GM18861 (cell line): ENCODE data around the gene WBP2.

ENCODE experiments used
- ATAC-seq: cut with Tn5 transposase; IDR thresholded peaks from one replicate; pipeline ENCODE4 v1.9.1; 2021; ENCODE audit not compliant: unreplicated experiment

The WBP2 gene

DNA sequence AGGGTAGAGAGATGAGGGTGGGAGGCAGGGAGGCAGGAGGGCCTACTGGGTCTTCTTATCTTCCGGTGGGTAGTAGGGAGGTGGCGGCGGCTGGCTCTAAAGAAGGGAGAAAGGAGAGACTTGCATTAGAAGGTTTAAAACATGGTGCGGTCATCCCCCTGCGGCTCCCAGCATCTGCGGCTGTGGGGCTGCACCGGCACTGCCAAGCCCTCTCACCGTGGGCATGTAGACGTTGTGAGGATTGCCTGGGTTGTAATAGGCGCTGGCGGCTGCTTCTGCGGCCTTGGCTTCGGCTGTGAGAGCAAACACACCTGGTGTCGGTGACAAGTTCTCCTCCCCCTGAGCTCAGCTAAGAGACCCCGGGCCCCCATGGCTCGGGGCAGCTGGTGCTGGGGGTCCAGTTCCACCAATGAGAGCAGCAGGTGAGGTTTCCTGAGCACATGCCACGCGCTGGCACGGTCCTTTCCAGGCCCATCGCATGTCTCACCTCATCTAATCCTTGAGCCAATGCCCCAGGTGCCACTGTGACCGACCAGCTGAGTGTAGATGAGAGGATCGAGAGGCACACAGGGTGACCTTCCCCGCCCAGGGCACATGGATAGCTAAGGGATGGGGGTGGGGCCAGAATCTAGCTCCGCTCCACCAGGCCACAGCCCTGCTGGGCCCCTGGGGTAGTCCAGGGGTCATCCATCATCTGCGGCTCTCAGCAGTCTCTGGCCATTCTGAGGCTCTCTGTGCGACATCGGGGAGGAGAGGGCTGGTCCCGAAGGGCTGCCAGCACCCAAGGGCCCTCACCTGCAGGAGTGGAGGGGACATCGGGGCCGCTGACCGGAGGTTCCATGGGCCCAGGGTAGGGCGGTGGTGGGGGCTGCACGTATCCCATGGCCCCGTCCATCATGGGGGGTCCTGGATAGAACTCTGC, 8.2 kb downstream of the WBP2 start:
- no peak for ATAC-seq

DNA sequence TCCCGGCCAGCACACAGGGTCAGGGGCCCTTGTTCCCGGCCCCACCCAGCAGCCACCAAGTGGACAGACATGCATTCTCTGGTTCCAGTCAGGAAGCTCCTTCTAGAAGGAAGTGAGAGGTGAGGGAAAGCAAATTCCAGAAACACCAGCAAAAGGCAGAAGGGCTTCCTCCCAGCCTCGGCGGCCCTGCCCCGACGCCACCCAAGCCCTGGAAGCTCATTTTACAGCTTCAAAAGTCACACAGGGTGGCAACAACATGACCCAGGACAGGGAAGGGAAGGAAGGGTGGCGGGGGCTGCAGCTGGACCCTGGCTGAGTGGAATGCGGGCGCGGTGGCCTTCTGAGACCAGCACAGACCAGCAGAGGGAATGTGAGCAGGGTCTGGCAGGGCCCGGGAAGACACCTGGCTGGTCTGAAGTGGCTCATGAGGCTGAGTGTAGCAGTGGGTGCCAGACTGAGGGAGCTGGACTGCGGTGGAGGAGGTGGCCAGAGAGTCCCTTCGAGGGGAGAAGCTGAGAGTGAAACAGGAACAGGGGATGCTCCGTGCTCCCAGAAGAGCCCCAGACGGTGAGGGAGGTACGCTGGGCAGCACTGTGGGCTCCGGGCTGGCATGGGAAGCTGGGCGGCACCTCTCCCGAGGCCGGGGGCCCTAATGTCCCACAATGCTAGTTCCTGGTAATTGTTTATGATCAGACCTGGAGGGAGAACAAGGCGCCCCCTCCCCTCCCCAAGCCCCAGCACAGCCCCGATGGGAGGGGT, 9.0 kb downstream of the WBP2 start:
- no peak for ATAC-seq

DNA sequence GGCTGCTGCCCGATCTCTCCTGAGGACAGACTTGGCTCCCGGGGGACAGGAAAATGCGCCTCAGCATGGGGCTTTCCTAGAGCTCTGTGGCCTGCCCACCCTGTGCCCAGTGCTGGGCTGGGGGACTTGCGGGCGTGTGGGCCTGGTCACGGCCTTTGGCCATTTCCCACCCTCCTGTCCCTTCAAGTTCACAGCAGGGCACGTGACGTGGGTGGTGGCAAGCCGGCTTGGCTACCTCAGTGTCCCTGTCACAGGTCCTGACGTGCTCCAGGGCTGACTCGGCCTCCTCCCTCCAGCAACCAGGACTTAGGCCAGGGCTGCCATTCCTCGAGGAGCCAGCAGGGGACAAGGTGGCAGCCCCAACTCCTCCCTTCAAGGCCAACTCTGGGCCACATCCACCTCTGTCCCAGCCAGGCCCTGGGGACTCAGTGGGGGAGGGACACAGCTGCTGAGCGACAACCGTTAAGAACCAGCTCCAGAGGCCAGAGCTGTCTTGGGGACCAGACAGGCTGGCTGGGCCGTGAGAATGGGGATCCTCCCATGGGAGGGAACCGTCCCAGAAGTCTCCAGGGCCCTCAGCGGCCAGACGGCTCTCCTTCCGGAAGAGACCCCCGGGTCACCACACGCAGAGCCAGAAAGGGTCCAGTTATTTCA, 9.9 kb downstream of the WBP2 start:
- ATAC-seq = peak; percentile 65

DNA sequence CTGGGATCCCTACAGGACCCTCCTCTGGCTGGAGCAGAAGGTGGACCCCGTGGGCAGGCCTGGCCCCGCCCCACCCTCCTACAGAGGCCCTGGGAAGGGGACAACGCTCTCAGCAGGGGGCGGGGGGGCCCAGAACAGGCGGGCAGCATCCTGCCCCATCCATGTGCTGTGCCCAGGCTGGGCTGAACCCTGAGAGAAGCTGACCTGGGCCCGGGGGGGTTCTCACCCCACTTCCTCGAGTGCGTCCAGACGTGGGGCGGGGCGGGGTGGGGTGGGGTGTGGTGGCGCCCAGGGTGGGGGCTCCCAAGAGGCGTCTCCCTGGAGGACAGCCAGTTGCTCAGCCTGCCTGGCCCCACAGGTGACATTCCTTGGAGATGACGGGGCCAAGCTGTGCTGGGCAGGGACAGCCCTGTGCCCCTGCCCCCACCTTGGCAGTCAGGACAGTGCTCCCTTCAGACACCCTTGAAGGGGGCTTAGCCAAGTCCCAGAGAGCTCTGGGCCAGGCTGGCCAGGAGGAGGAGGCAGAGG, 10.5 kb downstream of the WBP2 start:
- no peak for ATAC-seq

DNA sequence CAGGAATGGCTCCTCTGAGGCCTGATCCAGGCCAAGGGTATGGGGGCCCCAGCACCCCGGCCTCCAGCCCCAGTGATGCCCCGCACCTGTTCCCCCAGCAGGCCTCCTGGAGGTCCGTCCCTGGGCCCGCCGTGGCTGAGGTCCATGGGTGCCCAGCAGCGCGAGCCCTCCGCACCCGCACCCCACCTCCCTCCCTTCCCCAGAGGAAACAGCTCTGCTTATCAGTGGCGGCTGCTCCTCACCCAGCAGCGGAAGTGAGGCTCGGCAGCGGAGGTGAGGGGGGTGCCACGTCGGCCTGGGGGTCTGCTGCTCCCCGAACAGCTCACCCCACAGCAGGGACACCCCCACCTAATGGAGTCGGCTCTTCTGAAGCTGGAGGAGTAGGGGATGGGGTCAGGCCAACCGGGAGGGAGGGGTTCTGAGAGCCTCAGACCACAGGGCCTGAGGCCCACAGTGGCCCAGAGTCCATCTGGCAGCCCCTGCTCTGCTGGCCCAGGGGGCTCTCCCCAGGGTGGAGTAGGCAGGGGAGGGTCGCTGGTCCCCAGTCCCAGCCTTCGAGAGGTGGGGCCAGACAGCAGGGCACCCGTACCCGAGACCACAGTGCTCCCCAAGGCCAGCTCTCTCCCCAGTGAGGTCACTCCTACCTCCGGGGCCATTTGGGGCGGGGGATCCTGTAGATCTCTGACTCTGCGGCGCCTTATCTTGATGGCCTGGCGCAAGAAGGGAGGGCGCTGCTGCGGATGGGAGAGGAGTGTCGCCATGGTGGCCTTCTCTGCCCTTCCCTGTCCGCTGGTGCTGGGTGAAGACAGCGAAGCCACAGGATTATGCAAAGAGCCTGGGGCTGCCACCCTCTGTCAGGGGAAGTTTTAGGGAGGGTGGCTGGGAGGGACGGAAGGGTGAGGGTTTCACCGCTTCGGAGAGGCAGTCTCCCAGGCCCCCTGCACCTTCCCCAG, 11.3 kb downstream of the WBP2 start, which contains the start of gene UNC13D:
TSS of gene UNC13D (minus strand) at position 828 of the 953 bp plus-strand sequence. CDS start at position 761, 67 bp downstream.
- ATAC-seq = no peak

DNA sequence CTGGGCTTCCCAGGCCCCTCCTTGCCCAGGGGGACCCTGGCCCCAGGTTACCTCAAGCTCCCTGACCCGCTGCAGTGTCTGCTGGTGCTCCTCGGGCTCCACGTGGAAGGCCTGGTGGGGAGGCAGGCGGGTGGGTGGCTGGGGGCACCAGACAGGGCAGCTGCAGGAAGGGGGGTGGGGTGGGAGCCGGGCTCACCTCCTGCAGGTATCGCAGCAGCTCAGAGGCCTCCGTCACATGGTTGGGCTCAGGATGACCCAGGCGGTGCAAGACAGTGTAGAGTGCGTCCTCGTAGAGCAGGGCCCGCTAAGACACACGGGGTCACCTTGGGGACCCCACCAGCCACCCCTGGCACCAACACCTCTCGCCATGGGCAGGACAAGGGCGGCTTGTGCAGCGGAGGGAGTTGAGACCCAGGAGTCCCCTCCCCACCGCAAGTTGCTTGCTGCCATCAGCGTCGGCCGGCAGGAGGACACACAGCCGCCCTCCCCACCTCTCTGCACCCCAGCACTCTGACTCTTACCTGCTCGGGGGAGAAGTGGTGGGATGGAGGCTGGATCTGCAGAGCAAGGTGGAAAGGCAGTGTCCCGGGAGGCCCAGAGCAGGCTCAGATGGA, 12.1 kb downstream of the WBP2 start:
- no peak for ATAC-seq

DNA sequence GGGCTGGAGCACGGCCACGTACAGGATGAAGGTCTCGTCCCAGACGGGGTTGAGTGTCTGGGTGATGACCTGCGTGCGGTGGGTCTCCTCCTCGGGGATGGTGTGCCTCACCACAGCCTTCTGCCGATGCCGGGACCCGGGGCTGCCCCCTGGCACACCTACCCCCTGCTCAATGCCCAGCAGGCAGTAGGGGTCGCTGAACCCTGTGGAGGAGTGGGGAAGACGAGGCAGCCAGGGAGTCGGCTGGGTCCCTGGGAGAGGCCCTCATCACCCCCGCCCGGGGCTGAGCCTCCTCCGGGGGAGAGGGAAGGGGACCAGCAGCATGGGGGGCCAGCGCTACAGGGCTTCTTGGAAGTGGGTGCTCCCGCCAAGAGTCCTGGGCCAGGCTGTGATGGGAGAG, 12.7 kb downstream of the WBP2 start:
- ATAC-seq = no peak

DNA sequence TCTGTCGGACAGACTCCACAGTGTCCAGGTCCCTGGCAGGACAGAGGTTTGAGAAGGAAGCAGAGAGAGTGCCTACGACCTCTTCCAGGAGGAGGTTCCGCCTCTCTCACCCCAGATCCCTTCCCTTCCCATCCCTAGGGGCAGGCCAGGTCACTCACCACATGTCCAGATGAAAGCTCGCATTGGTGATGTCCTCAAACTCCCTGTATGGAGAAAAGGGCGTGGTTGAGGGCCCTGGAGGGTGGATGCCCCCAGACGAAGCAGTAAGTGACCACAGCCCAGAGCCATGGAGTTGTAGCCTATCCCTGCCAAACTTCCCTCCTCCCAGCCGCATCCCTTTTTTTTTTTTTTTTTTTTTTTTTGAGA, 14.4 kb downstream of the WBP2 start:
- no peak for ATAC-seq

DNA sequence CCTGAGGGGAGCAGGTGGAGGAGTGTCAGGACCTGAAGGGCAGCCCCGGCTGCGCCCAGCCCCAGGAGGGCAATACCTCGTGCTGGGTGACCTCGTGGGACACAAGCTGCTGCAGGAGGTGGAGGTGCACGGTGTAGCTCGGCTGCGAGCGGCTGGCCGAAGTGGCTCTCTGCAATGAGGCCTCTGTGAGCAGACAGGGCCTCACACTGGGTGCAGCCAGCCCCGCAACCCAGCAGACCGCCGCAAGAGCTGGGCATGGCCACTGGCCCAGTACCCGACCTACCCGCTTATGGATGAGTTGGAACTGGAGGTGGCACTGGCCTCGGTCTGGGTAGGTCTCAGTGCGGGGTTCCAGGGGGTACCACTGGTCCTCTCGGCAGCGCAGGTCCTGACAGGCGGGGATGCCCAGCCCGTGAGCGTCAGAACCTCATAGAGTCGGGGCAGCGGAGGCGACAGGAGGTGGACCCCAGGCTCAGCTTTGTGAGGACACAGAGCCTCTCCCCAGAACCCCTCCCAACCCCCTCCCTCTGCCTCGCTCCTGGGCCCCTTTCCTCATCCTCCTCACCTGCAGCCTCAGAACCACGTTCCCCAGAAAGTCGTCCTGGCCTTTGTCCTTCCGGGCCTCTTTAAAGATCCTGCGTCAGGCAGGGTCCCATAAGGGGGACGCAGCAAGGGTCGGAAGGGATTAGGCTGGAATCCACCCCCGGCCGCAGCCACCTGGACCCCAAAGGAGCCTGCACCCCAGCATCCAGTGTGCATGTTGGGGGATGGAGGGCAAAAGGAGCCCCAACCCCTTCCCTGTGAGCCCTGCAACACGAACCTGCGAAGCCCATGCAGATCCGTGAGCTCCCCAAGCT, 15.0 kb downstream of the WBP2 start:
- ATAC-seq = no peak

DNA sequence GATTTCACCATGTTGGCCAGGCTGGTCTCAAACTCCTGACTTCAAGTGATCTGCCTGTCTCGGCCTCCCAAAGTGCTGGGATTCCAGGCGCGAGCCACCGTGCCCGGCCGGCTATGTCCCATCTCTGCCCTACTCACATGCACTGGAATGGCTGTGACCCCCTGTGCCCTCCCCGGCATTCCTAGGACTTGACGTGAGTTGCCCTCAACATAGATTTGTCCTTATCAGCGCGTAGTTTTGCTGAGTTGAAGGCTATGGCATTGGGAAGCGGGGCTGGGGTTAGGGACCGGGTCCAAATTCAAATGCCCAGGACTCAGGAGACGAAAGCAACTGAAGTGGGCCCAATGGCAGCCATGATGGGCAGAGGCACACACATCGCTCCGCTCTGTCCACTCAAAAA, 16.7 kb downstream of the WBP2 start:
- no peak for ATAC-seq

DNA sequence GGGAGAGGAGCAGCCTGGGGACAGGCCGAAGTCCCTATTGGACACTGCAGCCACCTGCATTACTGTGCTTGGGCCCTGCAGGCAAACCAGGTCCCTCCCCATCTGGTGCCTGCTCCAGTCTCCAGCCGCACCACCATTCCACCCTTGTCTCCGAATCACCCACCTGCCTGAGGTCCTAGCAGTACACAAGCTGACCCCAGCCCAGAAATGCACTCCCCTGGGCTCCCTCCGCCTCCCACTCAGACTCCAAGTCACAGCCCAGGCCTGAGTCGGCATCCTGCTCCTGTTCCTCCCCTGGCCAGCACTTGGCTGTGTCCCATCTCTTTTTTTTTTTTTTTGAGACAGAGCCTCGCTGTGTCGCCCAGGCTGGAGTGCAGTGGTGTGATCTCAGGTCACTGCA, 17.2 kb downstream of the WBP2 start:
- no peak for ATAC-seq

DNA sequence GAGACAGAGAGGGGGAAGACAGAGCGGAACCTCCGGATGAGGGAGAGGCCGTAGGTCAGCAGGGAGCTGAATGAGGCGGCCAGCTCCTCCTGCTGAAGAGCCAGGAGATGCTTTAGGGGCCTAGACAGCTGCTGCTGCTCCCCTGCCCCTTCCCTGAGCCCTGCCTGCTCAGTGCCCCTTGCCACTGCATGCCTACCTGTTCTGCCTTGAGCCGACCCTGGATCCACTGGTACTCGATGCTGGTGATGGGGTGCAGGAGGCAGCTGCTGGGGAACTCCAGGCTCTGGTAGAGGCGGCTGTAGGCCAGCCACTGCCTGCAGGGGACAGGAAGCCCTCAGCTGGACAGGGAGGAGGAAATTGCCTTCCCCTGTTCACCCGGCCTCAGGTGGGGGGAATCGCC, 18.5 kb downstream of the WBP2 start:
- no peak for ATAC-seq

DNA sequence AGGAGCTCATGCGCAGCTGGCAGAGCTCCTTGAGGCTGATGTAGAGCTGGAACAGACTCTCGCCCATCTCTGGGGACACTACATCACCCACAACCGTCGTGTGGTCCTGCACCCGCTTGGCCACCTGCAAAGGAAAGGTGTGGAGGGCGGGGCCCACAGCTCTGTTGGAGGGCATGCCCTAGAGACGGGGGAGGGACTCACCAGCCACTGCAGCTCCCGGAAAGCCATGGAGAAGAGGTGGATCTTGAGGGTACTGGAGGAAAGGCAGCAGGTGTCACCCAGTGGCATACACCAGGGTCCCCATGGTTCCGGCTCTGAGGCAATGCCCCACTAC, 19.5 kb downstream of the WBP2 start:
- no peak for ATAC-seq

DNA sequence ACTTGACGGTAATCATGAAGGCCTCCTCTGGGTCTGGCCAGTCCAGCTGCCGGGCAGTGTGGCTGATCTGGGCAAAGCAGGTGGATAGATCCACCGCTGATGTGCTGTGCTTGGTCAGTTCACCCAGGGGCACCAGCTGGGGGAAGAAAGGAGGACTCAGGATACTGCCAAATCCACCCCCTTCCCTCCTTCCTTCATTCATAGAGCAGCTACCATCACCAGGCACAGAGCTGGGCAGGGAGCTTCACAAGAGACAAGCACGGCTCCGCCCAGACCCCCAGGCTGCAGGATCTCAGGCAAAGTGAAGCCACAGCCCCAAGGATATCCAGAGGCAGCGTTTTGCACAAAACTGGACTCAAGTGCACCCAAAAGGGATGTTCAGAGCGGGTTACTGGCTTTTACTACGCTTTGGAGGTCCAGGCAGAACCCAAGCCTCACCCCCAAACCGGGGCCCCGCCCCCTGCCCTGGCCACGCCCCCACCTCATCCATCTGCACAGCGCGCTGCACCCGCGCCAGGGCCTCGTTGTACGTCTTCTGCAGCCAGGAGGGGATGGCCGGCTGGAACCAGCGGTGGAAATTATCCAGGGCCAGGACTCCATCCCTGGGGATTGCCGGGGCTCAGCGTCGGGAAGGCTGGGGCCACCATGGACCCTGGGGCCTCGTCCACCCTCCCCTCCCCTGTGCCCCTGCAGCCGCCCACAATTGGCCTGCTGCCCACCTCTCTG, 20.0 kb downstream of the WBP2 start:
- no peak for ATAC-seq

DNA sequence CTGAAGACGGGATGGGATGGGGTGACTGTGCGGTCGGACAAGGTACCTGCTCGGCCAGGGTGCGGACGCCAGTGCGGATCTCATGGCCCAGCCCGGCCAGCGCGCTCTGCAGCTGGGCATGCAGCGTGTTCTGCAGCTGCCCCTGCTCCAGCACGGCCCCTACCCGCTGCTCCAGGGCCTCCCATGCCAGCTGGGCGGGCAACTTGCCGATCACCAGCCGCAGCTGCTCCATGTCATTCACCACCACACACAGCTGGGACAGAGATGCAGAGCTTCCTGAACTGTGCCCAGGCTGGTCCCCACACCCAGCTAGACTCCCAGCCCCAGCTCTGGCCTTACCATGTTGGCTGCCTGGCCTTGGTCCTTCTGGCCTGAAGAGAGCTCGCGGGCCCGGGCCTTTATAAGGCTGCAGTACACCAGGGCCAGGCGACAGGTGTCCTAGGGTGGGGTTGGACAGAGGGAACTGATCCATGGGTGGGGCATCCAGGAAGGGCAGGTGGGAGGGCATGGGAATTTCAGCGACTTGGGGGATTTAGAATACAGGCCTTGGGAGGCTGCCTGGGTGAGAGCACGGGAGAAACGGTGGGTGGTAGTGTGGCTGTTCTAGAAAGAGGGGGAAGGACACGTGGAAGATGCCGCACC, 20.7 kb downstream of the WBP2 start:
- ATAC-seq = no peak

DNA sequence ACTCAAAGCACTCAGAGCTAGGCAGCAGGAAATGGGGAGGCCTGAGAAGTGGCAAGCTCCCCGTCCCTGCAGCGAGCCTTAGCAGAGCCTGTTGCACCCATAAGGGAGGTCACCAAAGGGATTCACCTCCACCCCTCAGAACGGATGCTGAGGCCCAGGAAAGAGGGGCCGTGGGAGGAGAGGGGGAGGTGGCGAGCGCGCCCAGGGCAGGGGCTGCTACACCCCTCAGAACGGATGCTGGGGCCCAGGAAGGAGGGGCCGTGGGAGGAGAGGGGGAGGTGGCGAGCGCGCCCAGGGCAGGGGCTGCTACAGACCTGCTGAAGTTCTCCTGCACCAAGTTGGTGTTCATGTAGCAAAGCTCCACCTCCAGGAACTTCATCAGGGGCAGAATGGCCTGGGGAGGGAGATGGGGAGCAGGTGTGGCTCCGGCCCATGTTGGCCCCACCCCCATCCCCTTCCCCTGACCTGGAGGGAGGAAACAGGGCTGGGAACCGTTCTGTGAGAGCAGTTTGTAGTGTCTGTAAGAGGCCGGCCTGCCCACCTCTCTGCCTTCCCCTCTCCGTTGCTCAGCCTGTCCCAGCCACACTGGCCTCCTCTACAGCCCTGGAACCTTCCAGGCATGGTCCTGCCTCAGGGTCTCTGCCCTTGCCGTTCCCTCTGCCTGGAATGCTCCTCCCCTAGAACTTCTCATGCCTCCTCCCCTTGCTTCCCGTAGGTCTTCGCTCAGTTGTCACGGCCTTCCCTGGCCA, 22.3 kb downstream of the WBP2 start:
- ATAC-seq = no peak

DNA sequence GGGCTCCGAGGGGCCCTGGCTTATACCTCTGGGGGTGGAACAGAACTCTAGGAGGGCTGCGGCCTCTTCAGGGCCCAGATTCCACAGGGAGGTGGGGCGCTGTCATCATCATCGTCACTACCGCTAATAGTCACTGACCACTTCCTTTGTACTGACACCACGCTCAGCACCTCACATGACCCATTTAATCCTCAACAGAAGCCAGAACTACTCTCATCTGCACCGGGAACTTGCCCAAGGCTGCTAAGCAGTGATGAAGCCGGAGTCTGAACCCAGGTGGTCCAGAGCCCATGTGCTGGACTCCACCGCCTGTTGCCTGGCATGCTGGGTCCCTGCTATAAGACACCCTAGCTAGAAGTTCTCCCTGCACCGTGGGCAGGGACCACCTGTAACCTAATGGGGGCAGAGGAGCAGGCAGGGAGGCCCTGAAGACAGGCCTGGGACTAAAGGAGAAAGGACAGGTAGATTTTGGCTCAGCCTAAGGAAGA, 22.9 kb downstream of the WBP2 start:
- ATAC-seq = no peak
